ENCODE data around the gene ERVFRD-1. TPM values are rescaled to one million over a fixed set of nuclear protein-coding genes. Genes with fewer than 3 reads are reported as not detected.

The ERVFRD-1 gene
- total RNA-seq, 1 donor = not detected

- no peak for DNase-seq (ENCODE audit: low read depth)
- no peak overlapping the region for H3K4me3 ChIP-seq (ENCODE audit: low read depth, low read length)
- TF ChIP-seq CTCF (IDR thresholded peaks at IDR 0.05; ENCODE audit: insufficient read depth, low read length) = no peak
Observed at GRCh38 chr6:11129908-11130565, 18.5 kb upstream of the ERVFRD-1 start.

- H3K4me3 ChIP-seq (ENCODE audit: low read depth, low read length) = no peak overlapping the region
- DNase-seq (ENCODE audit: low read depth) = no peak
- no peak for TF ChIP-seq CTCF (IDR thresholded peaks at IDR 0.05; ENCODE audit: insufficient read depth, low read length)
Observed at GRCh38 chr6:11128608-11129007, 17.1 kb upstream of the ERVFRD-1 start.

- peak; percentile 32 for DNase-seq (ENCODE audit: low read depth)
- TF ChIP-seq CTCF (IDR thresholded peaks at IDR 0.05; ENCODE audit: insufficient read depth, low read length) = no peak
- no peak overlapping the region for H3K4me3 ChIP-seq (ENCODE audit: low read depth, low read length)
Observed at GRCh38 chr6:11126876-11127275, 15.4 kb upstream of the ERVFRD-1 start.

- no peak for DNase-seq (ENCODE audit: low read depth)
- no peak overlapping the region for H3K4me3 ChIP-seq (ENCODE audit: low read depth, low read length)
- TF ChIP-seq CTCF (IDR thresholded peaks at IDR 0.05; ENCODE audit: insufficient read depth, low read length) = peak; percentile 34
Observed at GRCh38 chr6:11123978-11124377, 12.5 kb upstream of the ERVFRD-1 start.

- DNase-seq (ENCODE audit: low read depth) = no peak
- no peak for TF ChIP-seq CTCF (IDR thresholded peaks at IDR 0.05; ENCODE audit: insufficient read depth, low read length)
- no peak overlapping the region for H3K4me3 ChIP-seq (ENCODE audit: low read depth, low read length)
Observed at GRCh38 chr6:11122380-11122779, 10.9 kb upstream of the ERVFRD-1 start.

- no peak for TF ChIP-seq CTCF (IDR thresholded peaks at IDR 0.05; ENCODE audit: insufficient read depth, low read length)
- no peak overlapping the region for H3K4me3 ChIP-seq (ENCODE audit: low read depth, low read length)
Observed at GRCh38 chr6:11121851-11122250, 10.3 kb upstream of the ERVFRD-1 start.

More at GRCh38 chr6:11121851-11122250, 10.3 kb upstream of the ERVFRD-1 start:
- peak; percentile 51 for DNase-seq (ENCODE audit: low read depth)
